Osteoblast (primary cell): ENCODE results near the gene CD300LG. TPM values are rescaled to one million over a fixed set of nuclear protein-coding genes. Genes with fewer than 3 reads are reported as not detected.

Experiments used
- DNase-seq: peaks from one replicate; pipeline ENCODE4 v3.0.0; 2011; ENCODE audit warnings: low spot score, mixed read lengths; ENCODE audit not compliant: insufficient read length; ENCODE audit errors: missing footprints
- H2AFZ ChIP-seq: 2 replicates; pipeline ENCODE4 v1.6.0; 2011; ENCODE audit warnings: mild to moderate bottlenecking, low read length
- H3K27ac ChIP-seq: 2 replicates; pipeline ENCODE4 v1.5.1; 2011; ENCODE audit warnings: mild to moderate bottlenecking, low read depth, low read length, moderate library complexity
- H3K27me3 ChIP-seq: 2 replicates; pipeline ENCODE4 v1.6.0; 2012; ENCODE audit warnings: mild to moderate bottlenecking, control low read depth, inconsistent platforms, low read length, moderate library complexity; ENCODE audit not compliant: insufficient read depth
- H3K36me3 ChIP-seq: 2 replicates; pipeline ENCODE4 v1.5.1; 2011; ENCODE audit warnings: mild to moderate bottlenecking, low read length, control low read depth, moderate library complexity; ENCODE audit not compliant: insufficient read depth
- H3K4me1 ChIP-seq: 2 replicates; pipeline ENCODE4 v1.5.1; 2011; ENCODE audit warnings: mild to moderate bottlenecking, low read length, control low read depth, moderate library complexity; ENCODE audit not compliant: insufficient read depth
- H3K4me2 ChIP-seq: 2 replicates; pipeline ENCODE4 v1.6.0; 2011; ENCODE audit warnings: mild to moderate bottlenecking, low read length; ENCODE audit not compliant: insufficient read depth
- H3K4me3 ChIP-seq: fragments of 200-600 bp; sonication (generic); 3 replicates; pipeline ENCODE4 v1.5.1; 2012; ENCODE audit warnings: mild to moderate bottlenecking, low read length, inconsistent platforms; ENCODE audit not compliant: insufficient read depth
- H3K79me2 ChIP-seq: 2 replicates; pipeline ENCODE4 v1.6.0; 2012; ENCODE audit warnings: mild to moderate bottlenecking, low read length, control low read depth, inconsistent platforms; ENCODE audit not compliant: insufficient read depth
- H3K9me3 ChIP-seq: 2 replicates; pipeline ENCODE4 v1.5.1; 2011; ENCODE audit warnings: low read depth, low read length, control low read depth
- H4K20me1 ChIP-seq: 2 replicates; pipeline ENCODE4 v1.6.0; 2012; ENCODE audit warnings: mild to moderate bottlenecking, low read length, control low read depth; ENCODE audit not compliant: insufficient read depth
- total RNA-seq: library from RNA; depleted of rRNA; stranded (reverse); fragments of >200 nt; gene quantifications from 2 replicates; pipeline ENCODE4 v1.2.3, GENCODE V29; 2012
- TF ChIP-seq, protein P1 (sequence below): IDR thresholded peaks from 2 replicates; pipeline ENCODE4 v1.5.1; 2011; ENCODE audit warnings: mild to moderate bottlenecking, low read depth, low read length, moderate library complexity; ENCODE audit errors: extremely low read depth

The CD300LG gene
- total RNA-seq, 1 donor: not detected

DNA sequence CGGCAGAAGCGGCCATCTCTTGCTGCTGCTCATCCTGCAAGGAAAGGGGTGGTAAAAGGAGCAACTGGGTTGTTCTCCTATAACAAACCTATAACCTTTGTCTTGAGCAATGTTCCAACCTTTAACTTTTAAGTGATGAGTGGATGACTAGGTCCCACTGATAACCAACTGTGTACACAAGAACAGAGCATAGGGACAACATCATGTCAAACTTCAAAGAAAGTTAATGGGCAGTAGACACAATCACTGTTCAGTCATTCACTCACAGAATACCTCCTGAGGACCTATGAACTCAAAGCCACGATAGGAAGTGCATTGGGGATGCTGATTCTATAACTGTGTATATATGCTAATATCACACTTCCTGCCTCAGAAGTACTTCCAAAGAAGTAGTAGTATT, 45.1 kb upstream of the CD300LG start:
- no peaks in the 10 kb centered on the region for H3K79me2 ChIP-seq
- H2AFZ ChIP-seq: no peak overlapping the region
- no peaks in the 10 kb centered on the region for H3K9me3 ChIP-seq
- H3K4me1 ChIP-seq: peaks cover 6% of the 10 kb centered on the region
- H3K27ac ChIP-seq: no peak overlapping the region
- H3K36me3 ChIP-seq: peaks cover 15% of the 10 kb centered on the region
- TF ChIP-seq, protein P1, sequence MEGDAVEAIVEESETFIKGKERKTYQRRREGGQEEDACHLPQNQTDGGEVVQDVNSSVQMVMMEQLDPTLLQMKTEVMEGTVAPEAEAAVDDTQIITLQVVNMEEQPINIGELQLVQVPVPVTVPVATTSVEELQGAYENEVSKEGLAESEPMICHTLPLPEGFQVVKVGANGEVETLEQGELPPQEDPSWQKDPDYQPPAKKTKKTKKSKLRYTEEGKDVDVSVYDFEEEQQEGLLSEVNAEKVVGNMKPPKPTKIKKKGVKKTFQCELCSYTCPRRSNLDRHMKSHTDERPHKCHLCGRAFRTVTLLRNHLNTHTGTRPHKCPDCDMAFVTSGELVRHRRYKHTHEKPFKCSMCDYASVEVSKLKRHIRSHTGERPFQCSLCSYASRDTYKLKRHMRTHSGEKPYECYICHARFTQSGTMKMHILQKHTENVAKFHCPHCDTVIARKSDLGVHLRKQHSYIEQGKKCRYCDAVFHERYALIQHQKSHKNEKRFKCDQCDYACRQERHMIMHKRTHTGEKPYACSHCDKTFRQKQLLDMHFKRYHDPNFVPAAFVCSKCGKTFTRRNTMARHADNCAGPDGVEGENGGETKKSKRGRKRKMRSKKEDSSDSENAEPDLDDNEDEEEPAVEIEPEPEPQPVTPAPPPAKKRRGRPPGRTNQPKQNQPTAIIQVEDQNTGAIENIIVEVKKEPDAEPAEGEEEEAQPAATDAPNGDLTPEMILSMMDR: no peak
- H3K27me3 ChIP-seq: no peaks in the 10 kb centered on the region
- H3K4me3 ChIP-seq: no peak overlapping the region
- H3K4me2 ChIP-seq: no peak overlapping the region
- H4K20me1 ChIP-seq: no peaks in the 10 kb centered on the region
- no peak for DNase-seq

DNA sequence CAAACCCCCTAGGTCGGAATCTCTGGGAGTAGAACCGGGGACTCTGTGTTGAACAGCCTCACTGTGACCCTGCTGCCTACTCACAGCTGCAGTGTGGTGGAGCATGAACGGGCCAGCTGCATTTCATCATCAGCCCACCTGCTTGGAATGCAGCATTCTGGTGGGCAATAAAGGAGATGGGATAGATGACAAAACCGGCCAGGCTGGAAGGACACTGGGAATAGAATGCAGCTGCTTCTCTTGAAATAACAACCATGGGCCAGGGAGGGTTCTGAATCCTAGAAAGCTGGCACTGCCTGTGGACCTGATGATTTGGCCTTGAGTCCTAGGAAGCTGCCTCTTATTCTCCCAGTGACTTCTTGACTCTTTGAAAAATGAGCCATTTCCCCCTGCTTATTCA, 43.2 kb upstream of the CD300LG start:
- no peak overlapping the region for H3K4me3 ChIP-seq
- no peaks in the 10 kb centered on the region for H4K20me1 ChIP-seq
- H3K79me2 ChIP-seq: no peaks in the 10 kb centered on the region
- no peak overlapping the region for H3K27ac ChIP-seq
- TF ChIP-seq, protein P1: no peak
- H3K4me1 ChIP-seq: peaks cover 6% of the 10 kb centered on the region
- H3K27me3 ChIP-seq: no peaks in the 10 kb centered on the region
- peaks cover 20% of the 10 kb centered on the region for H3K36me3 ChIP-seq
- H3K9me3 ChIP-seq: no peaks in the 10 kb centered on the region
- H3K4me2 ChIP-seq: no peak overlapping the region
- no peak for DNase-seq
- H2AFZ ChIP-seq: no peak overlapping the region

DNA sequence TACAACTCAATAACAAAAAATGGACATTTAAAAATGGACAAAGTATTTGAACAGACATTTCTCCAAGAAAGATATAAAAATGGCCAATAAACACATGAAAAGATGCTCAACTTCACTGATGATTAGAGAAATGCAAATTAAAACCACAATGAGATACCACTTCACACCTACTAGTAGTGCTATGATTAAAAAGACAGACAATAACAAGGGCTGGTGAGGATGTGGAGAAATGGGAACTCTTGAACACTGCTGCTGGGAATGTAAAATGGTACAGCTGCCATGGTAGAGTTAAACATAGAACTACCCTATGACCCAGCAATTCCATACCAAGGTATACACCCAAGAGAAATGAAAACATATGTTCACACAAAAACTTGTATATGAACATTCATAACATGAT, 41.9 kb upstream of the CD300LG start:
- no peak overlapping the region for H2AFZ ChIP-seq
- H3K4me2 ChIP-seq: no peak overlapping the region
- no peak overlapping the region for H3K27ac ChIP-seq
- peaks cover 6% of the 10 kb centered on the region for H3K4me1 ChIP-seq
- H3K79me2 ChIP-seq: no peaks in the 10 kb centered on the region
- no peak overlapping the region for H3K4me3 ChIP-seq
- H4K20me1 ChIP-seq: no peaks in the 10 kb centered on the region
- TF ChIP-seq, protein P1: no peak
- H3K9me3 ChIP-seq: no peaks in the 10 kb centered on the region
- H3K36me3 ChIP-seq: peaks cover 24% of the 10 kb centered on the region
- DNase-seq: no peak
- no peaks in the 10 kb centered on the region for H3K27me3 ChIP-seq

DNA sequence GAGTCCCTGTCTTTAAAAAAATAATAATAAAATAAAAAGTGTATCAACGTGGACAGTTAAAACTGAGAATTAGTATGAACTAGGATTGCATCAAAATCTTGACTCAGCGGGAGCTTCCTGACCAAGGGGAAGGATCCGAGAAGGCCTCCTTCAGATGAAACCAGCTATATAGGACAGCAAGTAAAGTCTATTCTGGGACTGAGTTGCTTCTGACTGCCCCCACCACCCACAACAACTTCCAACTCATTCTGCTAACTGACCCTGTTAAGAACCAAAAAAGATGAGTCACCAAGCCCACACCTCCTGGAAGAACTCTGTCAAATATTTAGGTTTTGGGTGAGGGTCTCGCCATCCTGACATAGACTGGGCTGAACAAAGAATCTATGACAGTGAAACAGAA, 38.9 kb upstream of the CD300LG start:
- Histone ChIP-seq H3K79me2 (no peaks in the 10 kb centered on the region), H4K20me1 (no peaks in the 10 kb centered on the region), H3K36me3 (peaks cover 26% of the 10 kb centered on the region), H3K27me3 (no peaks in the 10 kb centered on the region), H3K27ac (no peak overlapping the region), H3K4me1 (peaks cover 6% of the 10 kb centered on the region), H2AFZ (no peak overlapping the region), H3K9me3 (no peaks in the 10 kb centered on the region), H3K4me3 (no peak overlapping the region), H3K4me2 (no peak overlapping the region)
- no peak for DNase-seq
- TF ChIP-seq, protein P1: no peak
